ENCODE data around the gene PRR23E. TPM values are rescaled to one million over a fixed set of nuclear protein-coding genes. Genes with fewer than 3 reads are reported as not detected.

The PRR23E gene
- polyA plus RNA-seq, 1 of the 3 experiments (the other 2 are of a cell fraction) = not detected

- H2AFZ ChIP-seq (ENCODE audit: low read depth) = no peak overlapping the region
- DNase-seq = no peak
- H3K36me3 ChIP-seq (replicated peaks in 1 of 2; ENCODE audit: control insufficient read depth in 1 of 2, insufficient read depth in 2 of 2, low read length in 1 of 2) = no peaks in the 10 kb centered on the region
- H3K4me2 ChIP-seq = no peak overlapping the region
- peaks cover 0 to 25% of the 10 kb centered on the region in 2 experiments; a peak in 1 of 4 replicates for H3K4me1 ChIP-seq (ENCODE audit: control insufficient read depth in 1 of 2, insufficient read depth in 2 of 2, low read depth in 1 of 2, low read length in 1 of 2)
- no peaks in the 10 kb centered on the region for H3K9me2 ChIP-seq
- H3F3A ChIP-seq (replicated peaks; ENCODE audit: insufficient read depth) = no peaks in the 10 kb centered on the region
- WGBS (ENCODE audit: low lambda C conversion rate) = 67% methylated on average over 2 of the region's 2 CpGs
- no peak overlapping the region for H3K9ac ChIP-seq
- H3K9me3 ChIP-seq = no peaks in the 10 kb centered on the region
- POLR2A ChIA-PET = no interaction called here
- TF ChIP-seq TAF1 (IDR thresholded peaks at IDR 0.05; ENCODE audit: borderline replicate concordance, low read depth, low read length) = no peak
- TF ChIP-seq REST (IDR thresholded peaks at IDR 0.05; ENCODE audit: low read depth, low read length) = no peak
- no peak for TF ChIP-seq SMC3 (IDR thresholded peaks at IDR 0.05; ENCODE audit: low read depth, low read length)
- TF ChIP-seq EZH2phosphoT487 (IDR thresholded peaks at IDR 0.05; ENCODE audit: borderline replicate concordance, low read depth) = no peak
- no peak for TF ChIP-seq RAD21 (IDR thresholded peaks at IDR 0.05; ENCODE audit: low read length)
- no peak for TF ChIP-seq YY1 (IDR thresholded peaks at IDR 0.05; ENCODE audit: low read depth)
- TF ChIP-seq TEAD4 (IDR thresholded peaks at IDR 0.05; ENCODE audit: borderline replicate concordance, insufficient read depth) = no peak
- TF ChIP-seq NFIC (IDR thresholded peaks at IDR 0.05; ENCODE audit: borderline replicate concordance) = no peak
- no peak for TF ChIP-seq JUND (IDR thresholded peaks at IDR 0.05)
- no peak for TF ChIP-seq GATA2 (CRISPR knock-in tag; IDR thresholded peaks at IDR 0.05)
- no peak for TF ChIP-seq GABPA (IDR thresholded peaks at IDR 0.05; ENCODE audit: low read depth)
- no peak for TF ChIP-seq SIN3A (IDR thresholded peaks at IDR 0.05; ENCODE audit: borderline replicate concordance, low read depth, low read length)
- TF ChIP-seq FOSL2 (IDR thresholded peaks at IDR 0.05; ENCODE audit: borderline replicate concordance, low read depth) = no peak
- TF ChIP-seq FOXJ3 (CRISPR knock-in tag; IDR thresholded peaks at IDR 0.05) = no peak
- TF ChIP-seq CHD2 (IDR thresholded peaks at IDR 0.05; ENCODE audit: low read length, partially characterized antibody) = no peak
- TF ChIP-seq MAX (IDR thresholded peaks at IDR 0.05; ENCODE audit: low read depth) = no peak
- no peak for TF ChIP-seq NRF1 (IDR thresholded peaks at IDR 0.05; ENCODE audit: low read depth, low read length)
- H3K4me3 ChIP-seq (ENCODE audit: low read depth in 2 of 2, low read length in 1 of 2) = no peak overlapping the region
- no peaks in the 10 kb centered on the region for H4K20me1 ChIP-seq (ENCODE audit: insufficient read depth)
- CTCF ChIA-PET = interaction anchor here (5.6 kb wide), 1 partner anchor 11 kb away, joined by 30 read pairs; no protein-coding TSS in a partner anchor
- H3K27me3 ChIP-seq (ENCODE audit: insufficient read depth) = no peaks in the 10 kb centered on the region
- no peaks in the 10 kb centered on the region for H3K79me2 ChIP-seq (ENCODE audit: insufficient read depth)
- no peak overlapping the region for H3K27ac ChIP-seq (ENCODE audit: low read depth in 2 of 2, low read length in 1 of 2)
Measured at GRCh38 chr3:127161236-127161635, 31.7 kb upstream of the PRR23E start.

Measured in SK-N-SH (cell line).